ENCODE data around the gene ZCCHC14. TPM values are rescaled to one million over a fixed set of nuclear protein-coding genes. Genes with fewer than 3 reads are reported as not detected.
"Not testable (repeated sequence)": the region's sequence is repeated elsewhere in the genome, so short reads cannot be mapped to it uniquely, and the experiment has no call there.

The ZCCHC14 gene
- total RNA-seq, 2 donors from 2014 or later, result 33.0 to 45.6 TPM

DNA sequence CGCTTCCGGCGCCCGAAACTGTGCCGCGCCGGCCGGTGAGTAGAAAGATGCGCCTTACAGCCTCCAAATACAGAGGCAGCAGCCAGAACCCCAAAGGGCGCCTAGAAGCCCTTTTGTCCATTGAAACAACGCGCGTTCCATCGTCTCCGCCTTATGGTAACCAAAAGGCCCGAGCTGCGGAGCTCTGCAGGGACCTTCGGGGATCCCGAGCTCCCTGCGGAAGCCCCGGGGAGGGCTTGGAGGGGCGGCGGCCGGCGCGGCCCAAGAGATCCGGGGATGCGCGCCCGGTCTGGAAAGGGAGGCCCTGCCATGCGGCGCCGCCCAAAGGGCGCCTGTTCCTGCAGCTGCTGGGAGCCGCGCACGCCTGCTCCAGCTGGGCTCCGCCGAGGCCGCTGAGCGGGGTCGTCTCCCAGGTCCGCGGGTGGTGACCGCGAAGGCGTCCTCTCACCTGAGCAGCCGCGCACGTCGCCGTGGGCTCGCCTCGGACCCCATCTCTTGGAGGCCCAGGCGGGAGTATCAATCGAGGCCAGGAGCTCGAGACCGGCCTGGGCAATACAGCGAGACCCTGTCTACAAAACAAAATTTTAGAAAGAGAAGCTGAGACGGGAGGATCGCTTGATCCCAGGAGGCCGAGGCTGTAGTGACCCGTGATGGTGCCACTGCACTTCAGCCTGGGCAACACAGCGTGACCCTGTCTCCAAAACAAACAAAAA, 108.5 kb downstream of the ZCCHC14 start:
- H3K9me3 ChIP-seq, result no peaks in the 10 kb centered on the region
- H3K27me3 ChIP-seq (replicated peaks; ENCODE audit: insufficient read depth), result no peaks in the 10 kb centered on the region
- peak overlapping the region; percentile 84 to 90 for H3K27ac ChIP-seq
- TF ChIP-seq CTCF (IDR thresholded peaks at IDR 0.05), result no peak
- H3K4me1 ChIP-seq (ENCODE audit: control insufficient read depth in 1 of 2, low read depth in 2 of 2), result peaks cover 20 to 48% of the 10 kb centered on the region in 2 donors
- ATAC-seq (ENCODE audit: insufficient number of reproducible peaks, low FRiP score, low read depth) (no peak), DNase-seq (ENCODE audit: low spot score) (no peak)
- peak overlapping the region; percentile 82 for H3K4me3 ChIP-seq
- no peaks in the 10 kb centered on the region for H3K36me3 ChIP-seq

- peak within 1 kb of the TSS; percentile 84 to 90 for H3K27ac ChIP-seq
- no peaks in the 10 kb centered on the region for H3K36me3 ChIP-seq
- H3K4me3 ChIP-seq, result peak within 1 kb of the TSS; percentile 82
- H3K9me3 ChIP-seq, result no peaks in the 10 kb centered on the region
- no peak for TF ChIP-seq CTCF (IDR thresholded peaks at IDR 0.05)
- H3K4me1 ChIP-seq (ENCODE audit: control insufficient read depth in 1 of 2, low read depth in 2 of 2), result peaks cover 20 to 52% of the 10 kb centered on the region in 2 donors
- DNase-seq (ENCODE audit: low spot score), result peak; percentile 47
- H3K27me3 ChIP-seq (replicated peaks; ENCODE audit: insufficient read depth), result no peaks in the 10 kb centered on the region
- peak; percentile 53 for ATAC-seq (ENCODE audit: insufficient number of reproducible peaks, low FRiP score, low read depth)
Measured at GRCh38 chr16:87383505-87384161, 109.2 kb downstream of the ZCCHC14 start, which contains the start of gene FBXO31. Gene FBXO31 (minus strand): TSS chr16:87383776. CDS start chr16:87383744, 32 bp downstream.

DNA sequence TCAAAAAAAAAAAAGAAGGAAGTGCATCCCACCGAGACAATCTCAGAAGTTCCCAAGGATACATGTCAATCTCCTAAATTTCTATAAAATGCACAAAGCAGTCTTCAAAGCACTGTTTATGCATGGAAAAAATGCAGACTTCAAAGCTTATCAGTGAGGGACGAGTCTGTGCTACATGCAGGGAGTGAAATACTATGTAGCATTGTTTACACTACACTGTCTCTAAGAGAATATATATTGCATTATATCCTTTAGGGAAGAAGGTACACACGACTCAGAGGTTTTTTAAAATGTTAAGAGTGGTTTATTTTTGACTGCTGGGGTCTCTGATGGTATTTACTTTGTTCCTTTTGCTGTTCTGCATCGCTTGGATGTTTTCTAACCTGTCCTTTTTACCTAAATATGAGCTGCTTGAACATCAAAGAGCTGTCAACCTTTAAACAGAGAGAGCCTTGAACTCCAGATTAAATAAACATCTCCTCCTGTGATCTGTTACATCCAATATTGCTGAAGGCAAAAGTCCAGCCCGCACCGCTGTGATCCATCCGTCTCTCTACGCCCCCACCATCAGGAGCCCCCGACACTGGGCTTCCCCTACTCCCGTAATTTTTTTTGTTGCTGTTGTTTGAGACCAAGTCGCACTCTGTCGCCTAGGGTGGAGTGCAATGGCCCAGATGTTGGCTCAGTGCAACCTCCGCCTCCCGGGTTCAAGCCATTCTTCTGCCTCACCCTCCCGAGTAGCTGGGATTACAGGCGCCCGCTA, 110.6 kb downstream of the ZCCHC14 start:
- DNase-seq (ENCODE audit: low spot score) (no peak), ATAC-seq (ENCODE audit: insufficient number of reproducible peaks, low FRiP score, low read depth) (no peak)
- TF ChIP-seq CTCF (IDR thresholded peaks at IDR 0.05), result no peak

DNA sequence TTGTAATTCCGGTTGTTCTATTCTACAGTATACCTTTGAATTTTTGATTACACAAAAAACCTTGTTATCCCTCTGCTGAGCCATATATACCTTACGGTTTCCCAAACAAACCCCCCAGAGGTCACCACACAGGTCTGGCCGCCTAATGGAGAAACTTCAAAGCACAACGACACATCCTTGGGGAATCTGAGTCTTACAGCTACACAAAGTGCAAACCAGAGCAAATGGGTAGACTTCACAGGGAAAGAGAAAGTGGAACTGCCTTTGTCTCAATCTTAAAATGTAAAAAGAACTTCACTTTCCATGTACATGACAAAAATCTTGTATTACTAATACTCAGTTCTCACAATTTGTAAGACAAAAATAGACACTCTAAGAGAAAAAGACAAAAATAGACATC, 111.9 kb downstream of the ZCCHC14 start:
- Histone ChIP-seq H3K36me3 (no peaks in the 10 kb centered on the region), H3K4me1 (ENCODE audit: control insufficient read depth in 1 of 2, low read depth in 2 of 2) (peaks cover 13 to 49% of the 10 kb centered on the region in 2 donors), H3K9me3 (no peaks in the 10 kb centered on the region), H3K4me3 (peak overlapping the region; percentile 82), H3K27me3 (replicated peaks; ENCODE audit: insufficient read depth) (no peaks in the 10 kb centered on the region), H3K27ac (peak overlapping the region; percentile 40 to 90)
- TF ChIP-seq CTCF (IDR thresholded peaks at IDR 0.05), result no peak
- ATAC-seq (ENCODE audit: insufficient number of reproducible peaks, low FRiP score, low read depth), result no peak
- no peak for DNase-seq (ENCODE audit: low spot score)

More for the DNA sequence above, 110.6 kb downstream of the ZCCHC14 start:
- no peaks in the 10 kb centered on the region for H3K36me3 ChIP-seq
- no peaks in the 10 kb centered on the region for H3K9me3 ChIP-seq
- H3K4me3 ChIP-seq, result peak overlapping the region; percentile 82
- H3K4me1 ChIP-seq (ENCODE audit: control insufficient read depth in 1 of 2, low read depth in 2 of 2), result peaks cover 14 to 43% of the 10 kb centered on the region in 2 donors
- H3K27me3 ChIP-seq (replicated peaks; ENCODE audit: insufficient read depth), result no peaks in the 10 kb centered on the region
- H3K27ac ChIP-seq, result peak overlapping the region; percentile 84 to 90

- Histone ChIP-seq H3K4me1 (ENCODE audit: control insufficient read depth in 1 of 2, low read depth in 2 of 2) (peaks cover 16 to 54% of the 10 kb centered on the region in 2 donors), H3K27me3 (replicated peaks; ENCODE audit: insufficient read depth) (no peaks in the 10 kb centered on the region), H3K9me3 (no peaks in the 10 kb centered on the region), H3K27ac (peak overlapping the region; percentile 40 to 90), H3K36me3 (no peaks in the 10 kb centered on the region), H3K4me3 (peak overlapping the region; percentile 82)
- ATAC-seq (ENCODE audit: insufficient number of reproducible peaks, low FRiP score, low read depth), result no peak
- TF ChIP-seq CTCF (IDR thresholded peaks at IDR 0.05), result no peak
- no peak for DNase-seq (ENCODE audit: low spot score)
Measured at GRCh38 chr16:87380403-87380802, 112.4 kb downstream of the ZCCHC14 start.

DNA sequence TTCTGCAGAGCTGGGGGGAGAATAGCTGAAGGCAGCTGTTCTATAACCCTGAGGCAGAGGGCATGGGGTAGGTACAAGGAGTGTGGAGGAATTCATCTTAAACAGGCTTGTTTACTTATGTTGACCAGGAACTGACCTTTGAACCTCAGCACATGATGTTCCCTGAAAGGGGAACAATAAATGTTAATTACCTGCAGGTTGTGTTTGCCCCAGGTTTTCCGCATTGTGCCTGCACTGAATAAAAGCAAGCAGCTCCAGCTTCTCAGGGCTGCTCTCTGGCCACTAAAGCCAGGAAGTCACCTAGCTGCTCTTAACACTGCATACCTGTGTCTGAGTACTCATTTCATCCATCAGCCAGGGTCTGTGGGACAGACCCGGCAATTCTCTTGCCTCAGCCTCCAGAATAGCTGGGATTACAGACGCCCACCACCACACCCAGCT, 113.5 kb downstream of the ZCCHC14 start:
- not testable (repeated sequence) for ATAC-seq (ENCODE audit: insufficient number of reproducible peaks, low FRiP score, low read depth); H3K27ac ChIP-seq; H3K36me3 ChIP-seq; DNase-seq (ENCODE audit: low spot score); H3K9me3 ChIP-seq; H3K27me3 ChIP-seq (replicated peaks; ENCODE audit: insufficient read depth); H3K4me3 ChIP-seq
- peaks cover 19 to 59% of the 10 kb centered on the region in 2 donors for H3K4me1 ChIP-seq (ENCODE audit: control insufficient read depth in 1 of 2, low read depth in 2 of 2)
